Thymus (tissue), 11 donors: ENCODE data around the gene CASP9. TPM values are rescaled to one million over a fixed set of nuclear protein-coding genes. Genes with fewer than 3 reads are reported as not detected.

Source experiments
- DNase-seq, 9 donors: peaks; one replicate each; pipeline ENCODE4 v3.0.0-alpha.2; 2013; ENCODE audit warnings: low spot score in 9 of 9, low read depth in 6 of 9, missing footprints in 1 of 9
- H3K27ac ChIP-seq, 2 donors: one replicate each; pipeline ENCODE4 v1.5.1; 2013; ENCODE audit warnings: control low read depth in 1 of 2, low read depth in 1 of 2, low read length in 1 of 2, mild to moderate bottlenecking in 1 of 2, moderate library complexity in 1 of 2
- H3K27me3 ChIP-seq, 2 donors: one replicate each; pipeline ENCODE4 v1.5.1; 2013; ENCODE audit warnings: low read length in 1 of 2; ENCODE audit not compliant: control insufficient read depth in 2 of 2, insufficient read depth in 1 of 2
- H3K36me3 ChIP-seq, 2 donors: one replicate each; pipeline ENCODE4 v1.5.1; 2013; ENCODE audit warnings: low read length in 1 of 2, mild to moderate bottlenecking in 1 of 2, moderate library complexity in 1 of 2; ENCODE audit not compliant: control insufficient read depth in 2 of 2, insufficient read depth in 2 of 2
- H3K4me1 ChIP-seq, 2 donors: one replicate each; pipeline ENCODE4 v1.5.1; 2013; ENCODE audit warnings: low read length in 2 of 2; ENCODE audit not compliant: control insufficient read depth in 2 of 2, insufficient read depth in 2 of 2
- H3K4me3 ChIP-seq, 2 donors: one replicate each; pipeline ENCODE4 v1.5.1; 2013; ENCODE audit warnings: low read length in 2 of 2, control low read depth in 1 of 2, mild to moderate bottlenecking in 1 of 2
- H3K9me3 ChIP-seq, 2 donors: one replicate each; pipeline ENCODE4 v1.5.1; 2013; ENCODE audit warnings: low read length in 1 of 2, mild to moderate bottlenecking in 1 of 2; ENCODE audit not compliant: control insufficient read depth in 2 of 2, insufficient read depth in 1 of 2
- WGBS: extraction: QIAGEN DNeasy Blood & Tissue Kit; methylation state at CpG from one replicate; pipeline ENCODE4 v1.1.7; 2013; 5-methylcytosine and 5-hydroxymethylcytosine counted together
- polyA plus RNA-seq: library from polyadenylated mRNA; stranded (reverse); fragments of 200-250 nt; gene quantifications from one replicate; pipeline ENCODE4 v1.2.3, GENCODE V29; 2013
- total RNA-seq: library from RNA; stranded (reverse); fragments of 120-200 nt; gene quantifications from one replicate; pipeline ENCODE4 v1.2.4, GENCODE V29; 2013
- donor health status: healthy.

Gene CASP9
- total and polyA plus RNA-seq, 2 donors: 5.6 to 27.4 TPM

DNA sequence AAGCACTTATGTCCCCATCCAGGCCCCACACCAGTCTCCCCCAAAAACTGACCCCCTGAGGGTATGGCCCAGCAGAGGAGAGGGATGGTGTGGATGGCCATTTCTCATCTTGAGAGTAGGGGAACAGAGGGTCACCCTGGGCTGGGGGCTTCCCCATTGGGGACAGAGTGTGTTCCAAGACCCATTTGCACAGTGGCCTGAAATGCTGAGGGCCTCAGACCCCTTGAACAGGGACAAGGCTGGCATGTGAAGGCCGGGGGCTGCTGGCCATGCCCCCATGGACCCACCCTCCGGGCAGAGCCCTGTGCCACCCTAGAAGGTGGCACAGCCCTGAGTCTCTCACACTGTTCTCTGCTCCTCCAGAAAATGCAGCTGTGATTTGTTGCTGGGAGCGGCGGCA is 77.8 kb downstream of the CASP9 start:
- Histone ChIP-seq H3K4me3 (no peak overlapping the region), H3K27me3 (peaks cover 0 to 5% of the 10 kb centered on the region in 2 donors), H3K9me3 (no peaks in the 10 kb centered on the region), H3K4me1 (no peaks in the 10 kb centered on the region), H3K27ac (no peak overlapping the region), H3K36me3 (no peaks in the 10 kb centered on the region)
- WGBS: 91% methylated on average over 4 of the region's 4 CpGs
- no peak for DNase-seq

DNA sequence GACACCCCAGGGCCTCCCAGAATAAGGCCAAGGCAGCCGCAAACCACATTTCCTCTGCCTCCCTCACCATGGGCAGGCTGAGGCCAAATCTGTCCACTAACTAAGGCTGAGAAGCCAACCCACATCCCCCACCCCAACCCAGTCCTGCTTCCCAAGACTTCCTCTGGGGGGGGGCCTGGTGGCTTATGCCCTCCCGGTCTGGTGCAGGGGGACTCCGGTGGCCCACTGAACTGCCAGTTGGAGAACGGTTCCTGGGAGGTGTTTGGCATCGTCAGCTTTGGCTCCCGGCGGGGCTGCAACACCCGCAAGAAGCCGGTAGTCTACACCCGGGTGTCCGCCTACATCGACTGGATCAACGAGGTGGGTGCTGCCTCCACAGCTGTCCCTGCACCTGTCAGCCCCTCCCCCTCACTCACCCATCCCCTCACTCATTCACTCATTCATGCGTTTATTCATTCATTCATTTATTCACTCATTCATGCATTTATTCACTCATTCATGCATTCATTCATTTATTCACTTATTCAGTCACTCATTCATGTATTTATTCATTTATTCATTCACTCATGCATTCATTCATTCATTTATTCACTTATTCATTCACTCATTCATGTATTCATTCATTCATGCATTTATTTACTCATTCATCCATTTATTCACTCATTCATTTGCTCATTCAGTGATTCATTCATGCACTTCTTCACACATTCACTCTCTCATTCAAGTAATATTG is 78.5 kb downstream of the CASP9 start:
- 63% methylated on average over 14 of the region's 14 CpGs for WGBS
- no peak overlapping the region for H3K27ac ChIP-seq
- no peak overlapping the region for H3K4me3 ChIP-seq
- no peaks in the 10 kb centered on the region for H3K4me1 ChIP-seq
- H3K9me3 ChIP-seq: no peaks in the 10 kb centered on the region
- no peak for DNase-seq
- H3K36me3 ChIP-seq: no peaks in the 10 kb centered on the region
- peaks cover 0 to 5% of the 10 kb centered on the region in 2 donors for H3K27me3 ChIP-seq

DNA sequence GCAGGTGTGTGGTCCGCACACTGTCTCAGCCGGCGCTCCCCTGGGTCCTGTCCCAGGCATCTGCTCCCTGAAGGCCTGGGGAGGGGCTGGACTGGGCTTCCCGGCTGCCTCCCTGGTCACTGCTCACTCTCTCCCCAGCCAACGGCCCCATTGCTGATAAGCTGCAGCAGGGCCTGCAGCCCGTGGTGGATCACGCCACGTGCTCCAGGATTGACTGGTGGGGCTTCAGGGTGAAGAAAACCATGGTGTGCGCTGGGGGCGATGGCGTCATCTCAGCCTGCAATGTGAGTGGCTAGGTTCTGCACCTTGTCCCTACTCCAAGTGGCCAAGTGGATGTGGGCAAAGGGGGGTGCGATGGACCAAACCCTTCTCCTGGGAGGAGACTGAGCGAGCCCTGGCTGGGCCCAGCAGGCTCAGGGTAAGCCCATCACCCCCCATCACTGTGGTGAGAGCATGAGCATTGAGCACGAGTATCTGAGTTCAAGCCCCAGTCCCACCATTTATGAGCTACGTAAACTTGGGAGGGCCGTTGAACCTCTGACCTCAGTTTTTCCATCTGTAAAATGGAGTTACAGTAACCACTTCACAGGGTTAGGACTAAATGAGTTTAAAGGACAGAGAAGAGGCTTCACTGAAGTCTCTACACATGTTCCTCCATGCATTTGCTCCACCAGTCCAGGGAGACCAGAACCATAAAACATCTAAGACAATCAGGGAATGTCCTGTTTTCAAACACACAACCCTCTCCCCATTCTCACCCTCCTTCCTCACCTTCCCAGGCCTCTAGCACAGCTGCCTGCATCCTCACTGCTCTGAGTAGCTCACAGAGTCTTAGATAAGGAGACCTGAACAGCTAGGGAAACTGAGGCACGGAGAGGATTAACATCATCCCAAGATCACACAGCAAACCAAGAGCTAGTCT is 79.3 kb downstream of the CASP9 start:
- DNase-seq: no peak
- peaks cover 0 to 5% of the 10 kb centered on the region in 2 donors for H3K27me3 ChIP-seq

DNA sequence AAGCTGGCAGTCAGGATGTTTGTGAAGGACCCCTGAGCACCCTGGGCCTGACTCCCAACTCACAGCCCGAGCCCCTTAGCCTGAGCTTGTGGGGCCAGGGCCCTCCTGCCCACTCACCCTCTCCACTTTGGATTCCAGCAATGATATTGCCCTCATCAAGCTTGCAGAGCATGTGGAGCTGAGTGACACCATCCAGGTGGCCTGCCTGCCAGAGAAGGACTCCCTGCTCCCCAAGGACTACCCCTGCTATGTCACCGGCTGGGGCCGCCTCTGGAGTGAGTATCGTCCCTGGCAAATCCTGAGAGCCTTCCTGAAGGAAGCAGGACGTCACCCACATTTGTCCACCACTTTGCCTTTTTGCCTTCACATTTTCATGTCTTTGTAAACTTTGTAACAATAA is 80.7 kb downstream of the CASP9 start:
- peaks cover 0 to 5% of the 10 kb centered on the region in 2 donors for H3K27me3 ChIP-seq
- no peaks in the 10 kb centered on the region for H3K9me3 ChIP-seq
- H3K27ac ChIP-seq: no peak overlapping the region
- 89% methylated on average over 5 of the region's 5 CpGs for WGBS
- H3K4me1 ChIP-seq: no peaks in the 10 kb centered on the region
- no peak for DNase-seq
- H3K4me3 ChIP-seq: no peak overlapping the region
- H3K36me3 ChIP-seq: no peaks in the 10 kb centered on the region

More for the DNA sequence above, 79.3 kb downstream of the CASP9 start:
- no peaks in the 10 kb centered on the region for H3K4me1 ChIP-seq
- no peak overlapping the region for H3K27ac ChIP-seq
- WGBS: 94% methylated on average over 17 of the region's 17 CpGs
- no peaks in the 10 kb centered on the region for H3K9me3 ChIP-seq
- no peak overlapping the region for H3K4me3 ChIP-seq
- no peaks in the 10 kb centered on the region for H3K36me3 ChIP-seq

DNA sequence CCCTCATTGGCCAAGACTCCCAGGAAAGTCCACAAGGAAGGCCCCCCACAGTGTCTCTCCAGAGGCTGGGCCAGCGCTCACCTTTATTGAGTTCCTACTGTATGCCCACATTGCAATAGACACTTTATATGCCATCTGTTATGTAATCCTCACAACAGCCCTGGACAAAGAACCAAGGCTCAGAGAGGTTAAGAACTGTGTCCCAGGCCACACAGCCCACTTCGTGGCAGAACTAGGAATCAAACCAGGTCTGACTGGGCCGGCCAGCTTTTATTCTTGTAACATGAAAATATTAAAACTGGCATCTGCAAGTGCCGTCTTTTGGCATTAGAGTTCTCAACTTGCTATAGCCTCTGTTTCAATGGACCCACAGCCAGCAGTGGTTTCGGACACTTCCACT is 81.3 kb downstream of the CASP9 start:
- 97% methylated on average over 5 of the region's 5 CpGs for WGBS
- no peak for DNase-seq
- H3K27ac ChIP-seq: no peak overlapping the region
- H3K36me3 ChIP-seq: no peaks in the 10 kb centered on the region
- no peak overlapping the region for H3K4me3 ChIP-seq
- peaks cover 0 to 5% of the 10 kb centered on the region in 2 donors for H3K27me3 ChIP-seq
- H3K9me3 ChIP-seq: no peaks in the 10 kb centered on the region
- no peaks in the 10 kb centered on the region for H3K4me1 ChIP-seq

DNA sequence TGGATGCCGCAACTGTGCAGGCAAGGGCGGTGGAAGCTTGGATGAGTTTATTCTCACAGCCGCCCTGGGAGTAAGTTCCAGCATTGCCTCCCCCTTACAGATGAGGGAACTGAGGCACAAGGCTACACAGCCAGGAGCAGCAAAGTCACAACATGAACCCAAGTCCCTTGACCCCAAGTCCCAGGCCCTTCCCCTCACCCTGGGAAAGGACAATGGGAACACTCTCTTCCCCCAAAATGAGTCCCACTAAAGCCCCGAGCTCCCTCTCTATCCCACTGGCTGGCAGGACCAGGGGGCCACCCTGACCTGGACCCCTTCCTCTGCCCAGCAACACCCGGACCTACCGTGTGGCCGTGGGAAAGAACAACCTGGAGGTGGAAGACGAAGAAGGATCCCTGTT is 81.9 kb downstream of the CASP9 start:
- WGBS: 97% methylated on average over 8 of the region's 8 CpGs
- DNase-seq: no peak

More for the DNA sequence above, 81.9 kb downstream of the CASP9 start:
- no peaks in the 10 kb centered on the region for H3K36me3 ChIP-seq
- peaks cover 0 to 5% of the 10 kb centered on the region in 2 donors for H3K27me3 ChIP-seq
- H3K4me1 ChIP-seq: no peaks in the 10 kb centered on the region
- no peak overlapping the region for H3K27ac ChIP-seq
- H3K4me3 ChIP-seq: no peak overlapping the region
- no peaks in the 10 kb centered on the region for H3K9me3 ChIP-seq

Other genes with a start within 250 kb of the CASP9 start
- gene EFHD2, start 114.3 kb downstream of the CASP9 start, total RNA-seq: 36.3 TPM
- 62.3 TPM for gene EFHD2, start 114.3 kb downstream of the CASP9 start, polyA plus RNA-seq
- not detected for gene CTRC, start 85.8 kb downstream of the CASP9 start, total RNA-seq
- gene CTRC, start 85.8 kb downstream of the CASP9 start, polyA plus RNA-seq: 1.6 TPM
- 0.14 TPM for gene CELA2A, start 67.5 kb downstream of the CASP9 start, total RNA-seq
- gene CELA2A, start 67.5 kb downstream of the CASP9 start, polyA plus RNA-seq: 0.41 TPM
- gene CELA2B, start 48.1 kb downstream of the CASP9 start, total RNA-seq: 0.28 TPM
- 0.16 TPM for gene CELA2B, start 48.1 kb downstream of the CASP9 start, polyA plus RNA-seq
- 6.5 TPM for gene DNAJC16, start 2.6 kb upstream of the CASP9 start, total RNA-seq
- 8.4 TPM for gene DNAJC16, start 2.6 kb upstream of the CASP9 start, polyA plus RNA-seq
- 3.8 TPM for gene AGMAT, start 60.8 kb upstream of the CASP9 start, total RNA-seq
- 4.2 TPM for gene AGMAT, start 60.8 kb upstream of the CASP9 start, polyA plus RNA-seq
- gene DDI2, start 93.2 kb upstream of the CASP9 start, total RNA-seq: 7.4 TPM
- gene DDI2, start 93.2 kb upstream of the CASP9 start, polyA plus RNA-seq: 10.5 TPM
- gene PLEKHM2, start 160.1 kb upstream of the CASP9 start, total RNA-seq: 18.1 TPM
- 32.5 TPM for gene PLEKHM2, start 160.1 kb upstream of the CASP9 start, polyA plus RNA-seq
- 0.42 TPM for gene SLC25A34, start 212.0 kb upstream of the CASP9 start, total RNA-seq
- 2.4 TPM for gene SLC25A34, start 212.0 kb upstream of the CASP9 start, polyA plus RNA-seq
- gene TMEM82, start 218.3 kb upstream of the CASP9 start, total RNA-seq: not detected
- not detected for gene TMEM82, start 218.3 kb upstream of the CASP9 start, polyA plus RNA-seq
- gene FBLIM1, start 234.6 kb upstream of the CASP9 start, total RNA-seq: 1.6 TPM
- 10.3 TPM for gene FBLIM1, start 234.6 kb upstream of the CASP9 start, polyA plus RNA-seq